CD4-positive, alpha-beta T cell treated with Interferon gamma for 1 hour (primary cell): ENCODE results near the gene GRIK4.

ENCODE experiments used
- DNase-seq: peaks from one replicate; pipeline ENCODE4 v3.0.0-alpha.2; 2020

The GRIK4 gene

DNA sequence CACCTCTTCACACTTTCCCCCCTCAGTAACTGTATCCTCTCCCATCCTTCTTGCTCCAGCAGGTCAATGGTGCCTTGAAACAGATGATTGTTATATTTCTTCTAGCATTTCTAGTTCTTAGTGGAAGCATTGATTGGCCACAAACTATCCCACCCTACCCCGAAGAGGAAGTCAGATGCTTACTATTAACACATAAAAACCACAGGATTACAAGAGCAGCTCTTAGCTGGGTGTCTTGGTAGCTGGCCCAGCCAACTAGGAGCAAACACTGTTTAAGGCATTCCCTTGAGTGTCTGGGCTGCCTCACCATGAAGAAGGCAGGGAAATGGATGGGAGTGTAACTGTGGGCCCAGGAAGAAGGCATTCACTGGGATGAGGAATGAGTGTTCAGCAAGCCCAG, 176.6 kb downstream of the GRIK4 start:
- DNase-seq: no peak

GRCh38 chr11:120689596-120690275, 178.2 kb downstream of the GRIK4 start:
- DNase-seq: no peak

- DNase-seq: no peak
These were observed 178.9 kb downstream of the GRIK4 start for GRCh38 chr11:120690406-120690805.

DNA sequence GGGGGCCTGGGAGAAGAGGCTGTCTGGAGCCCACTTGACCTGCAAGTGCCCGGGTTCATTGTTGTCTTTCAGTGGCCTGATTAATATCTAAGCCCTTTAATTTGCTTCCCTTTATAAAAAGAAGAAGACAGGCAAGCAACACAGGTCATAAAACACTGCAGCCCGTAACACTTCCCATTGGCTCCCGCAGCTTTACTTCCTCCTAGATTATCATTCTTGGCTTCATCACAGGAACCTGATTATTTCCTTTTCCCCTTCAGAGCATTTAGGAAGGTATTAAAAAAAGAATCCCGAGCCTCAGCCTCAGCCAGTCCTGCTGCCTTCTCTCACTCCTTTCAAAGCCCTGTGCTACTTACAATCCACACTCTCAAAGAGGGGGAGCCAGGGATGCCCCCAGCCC, 183.2 kb downstream of the GRIK4 start:
- DNase-seq: no peak

GRCh38 chr11:120695426-120695825, 183.9 kb downstream of the GRIK4 start:
- DNase-seq: no peak

- DNase-seq: no peak
These were observed 184.4 kb downstream of the GRIK4 start for GRCh38 chr11:120695939-120696338.

DNA sequence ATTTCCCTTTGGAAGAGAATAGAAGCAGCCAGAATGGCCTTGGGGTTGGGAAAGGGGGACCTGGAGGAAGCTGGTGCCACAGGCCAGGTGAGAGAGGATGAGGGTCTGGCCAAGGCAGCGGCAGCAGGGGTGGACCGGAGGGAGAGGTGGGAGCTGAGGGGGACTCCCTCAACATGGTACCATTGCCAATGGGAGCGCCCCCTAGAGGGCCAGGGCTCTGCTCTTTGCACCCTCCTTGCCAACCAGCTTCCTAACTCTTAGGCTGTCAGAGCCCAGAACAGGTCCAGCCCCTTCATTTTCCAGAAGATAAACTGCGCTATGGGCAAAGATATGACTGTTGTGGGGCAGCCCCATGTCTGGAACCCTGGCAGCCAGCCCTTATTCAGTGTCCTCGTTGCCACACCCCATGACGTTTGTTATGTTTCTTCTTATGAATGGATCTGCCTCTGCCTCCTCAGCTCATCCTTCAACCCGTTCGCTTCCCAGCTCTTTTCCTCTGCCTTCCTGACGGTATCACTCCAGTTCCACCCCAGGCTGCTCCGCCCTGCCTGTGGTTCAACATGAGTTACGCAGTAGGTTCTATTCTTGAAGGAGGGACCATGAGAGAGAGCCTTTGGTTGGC, 185.2 kb downstream of the GRIK4 start:
- DNase-seq: no peak

DNA sequence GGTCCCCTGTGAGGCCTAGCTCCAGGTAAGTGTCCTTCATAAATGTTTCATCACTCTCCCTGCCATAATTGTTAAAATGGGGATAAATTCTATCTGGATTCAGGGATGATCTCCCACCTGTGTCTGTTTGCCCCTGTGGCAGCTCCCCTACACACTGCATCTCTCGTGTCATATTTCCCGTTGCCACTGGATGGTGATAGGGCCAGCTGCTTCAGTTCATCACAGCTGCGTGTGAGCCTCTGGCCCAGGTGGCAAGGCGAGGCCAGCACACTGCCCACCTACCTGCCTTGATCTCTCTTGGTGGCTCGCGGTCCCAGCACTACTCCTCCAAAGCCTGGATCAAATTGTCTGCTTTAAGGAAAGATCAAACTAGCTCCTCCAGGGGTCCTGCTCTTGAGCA, 187.4 kb downstream of the GRIK4 start:
- DNase-seq: no peak

DNA sequence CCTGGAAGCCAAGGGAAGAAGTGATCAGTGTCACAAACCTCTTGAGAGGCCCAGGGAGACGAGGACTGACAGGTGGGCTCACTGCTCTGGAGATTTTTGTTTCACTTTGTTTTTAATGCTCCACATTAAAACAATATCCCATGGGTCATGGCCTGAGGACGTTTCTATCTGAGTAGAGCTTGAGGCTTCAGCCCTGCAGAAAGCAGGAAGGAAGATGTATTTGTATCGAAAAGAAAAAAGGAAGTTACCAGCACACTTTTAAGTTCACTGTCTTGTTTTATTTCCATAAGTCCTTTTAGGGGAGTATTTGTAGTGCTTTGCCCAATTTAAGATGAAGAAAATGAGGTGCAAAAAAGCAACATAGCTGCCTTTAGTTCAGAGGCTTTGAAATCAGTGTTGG, 191.1 kb downstream of the GRIK4 start:
- DNase-seq: no peak

DNA sequence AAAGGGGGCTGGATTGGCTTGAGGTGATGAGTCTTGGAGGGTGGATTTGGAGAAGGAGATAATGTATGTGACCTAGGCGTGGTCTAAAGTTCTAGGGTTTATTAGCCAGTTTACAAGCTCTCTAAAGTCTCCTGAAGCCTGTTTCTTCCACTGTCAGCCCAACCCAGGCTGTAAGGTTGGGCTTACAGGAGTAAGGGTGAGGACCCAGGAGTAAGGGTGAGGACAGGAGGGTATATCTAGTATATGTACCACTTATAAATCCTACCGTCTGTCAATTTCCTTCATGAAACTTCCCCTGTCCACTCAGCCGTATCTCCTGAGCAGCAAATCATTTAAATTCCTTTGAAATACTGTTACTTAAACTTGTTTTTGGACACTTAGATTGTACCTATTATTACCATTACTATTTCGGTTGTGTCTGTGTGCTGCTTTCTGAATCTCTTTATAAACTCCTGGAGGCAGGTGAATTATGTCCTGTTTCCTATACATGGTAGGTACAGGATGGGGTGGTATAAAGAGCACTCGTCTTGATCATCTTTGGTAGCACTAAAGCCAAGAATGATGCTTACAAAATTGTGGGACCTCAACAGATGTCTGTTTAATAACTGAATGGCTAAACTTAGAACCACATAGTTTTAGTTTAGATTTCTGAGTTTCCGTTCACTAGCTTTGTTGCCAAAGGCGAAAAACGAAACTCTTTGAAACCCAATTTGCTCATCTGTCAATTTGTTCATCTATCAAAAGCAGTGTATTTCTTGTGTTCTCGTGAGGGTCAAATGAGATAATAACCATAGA, 192.0 kb downstream of the GRIK4 start:
- no peak for DNase-seq

GRCh38 chr11:120704256-120704750, 192.8 kb downstream of the GRIK4 start:
- DNase-seq: no peak

DNA sequence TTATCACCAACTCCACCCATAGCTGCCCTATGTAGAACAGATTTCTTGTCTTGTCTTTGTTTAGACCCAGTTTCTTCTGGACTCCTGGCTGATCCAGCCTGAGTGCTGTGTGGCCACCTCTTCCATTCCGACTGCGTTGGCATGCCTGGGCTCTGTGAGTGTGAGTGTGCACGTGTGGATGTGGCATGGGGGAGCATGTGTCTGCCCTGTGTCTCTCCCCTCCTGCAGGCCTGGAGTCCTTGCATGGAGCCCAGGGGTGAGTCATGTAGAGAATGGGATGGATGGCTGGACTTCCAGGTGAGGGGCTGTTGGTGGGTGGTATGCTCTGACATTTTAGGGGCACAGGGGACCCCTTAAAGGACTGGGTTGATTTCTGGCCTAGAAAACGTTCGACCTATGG, 194.7 kb downstream of the GRIK4 start:
- DNase-seq: no peak

- no peak for DNase-seq
These were observed 195.6 kb downstream of the GRIK4 start for GRCh38 chr11:120707098-120707497.

DNA sequence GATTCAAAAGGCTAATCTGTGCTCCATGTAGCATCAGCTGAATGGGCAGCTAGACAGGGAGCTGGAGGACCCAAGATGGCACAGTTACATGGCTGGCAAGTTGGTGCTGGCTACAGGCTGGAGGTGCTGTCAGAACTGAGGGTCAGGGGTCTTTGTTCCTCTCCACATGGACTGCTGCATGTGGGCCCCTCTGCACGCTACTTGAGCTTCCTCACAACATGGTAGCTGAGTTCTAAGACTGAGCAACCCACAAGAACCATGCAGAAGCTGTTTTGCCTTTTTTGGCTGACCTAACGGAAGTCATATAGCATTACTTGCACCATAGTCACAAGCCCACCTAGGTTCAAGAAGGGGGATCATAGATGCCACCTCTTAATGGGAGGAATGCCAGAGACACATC, 196.1 kb downstream of the GRIK4 start:
- DNase-seq: no peak

DNA sequence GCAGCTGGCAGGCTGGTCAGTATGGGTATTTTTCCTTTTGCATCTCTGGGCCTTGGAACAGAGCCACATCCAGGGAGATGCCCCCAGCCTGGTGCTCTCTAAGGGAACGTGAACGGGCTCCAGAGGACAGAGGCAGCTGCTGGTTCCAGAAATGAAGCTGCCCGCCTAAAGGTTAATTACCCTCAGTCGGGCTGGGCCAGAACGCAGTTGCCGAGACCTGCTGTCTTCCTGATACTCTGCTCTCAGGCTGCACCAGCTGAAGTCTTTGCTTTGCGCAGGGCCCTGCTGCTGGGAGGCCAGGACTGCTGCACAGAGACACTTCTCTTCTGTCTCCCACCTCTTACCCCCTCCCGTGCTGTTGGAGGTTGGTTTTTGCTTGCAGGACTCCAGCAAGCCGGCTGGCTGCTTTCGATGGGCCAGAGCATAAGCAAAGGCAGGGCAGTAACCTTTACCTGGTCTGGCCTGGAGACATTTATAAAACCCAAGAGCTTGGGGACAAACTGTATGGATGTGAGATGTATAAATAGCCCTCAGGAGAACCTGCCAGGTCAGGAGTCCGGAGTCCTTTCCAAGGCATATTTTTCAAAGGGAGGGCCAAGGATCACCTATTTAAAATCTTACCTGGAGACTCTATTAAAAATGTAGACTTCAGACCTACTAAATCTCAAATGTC, 197.1 kb downstream of the GRIK4 start:
- DNase-seq: no peak

DNA sequence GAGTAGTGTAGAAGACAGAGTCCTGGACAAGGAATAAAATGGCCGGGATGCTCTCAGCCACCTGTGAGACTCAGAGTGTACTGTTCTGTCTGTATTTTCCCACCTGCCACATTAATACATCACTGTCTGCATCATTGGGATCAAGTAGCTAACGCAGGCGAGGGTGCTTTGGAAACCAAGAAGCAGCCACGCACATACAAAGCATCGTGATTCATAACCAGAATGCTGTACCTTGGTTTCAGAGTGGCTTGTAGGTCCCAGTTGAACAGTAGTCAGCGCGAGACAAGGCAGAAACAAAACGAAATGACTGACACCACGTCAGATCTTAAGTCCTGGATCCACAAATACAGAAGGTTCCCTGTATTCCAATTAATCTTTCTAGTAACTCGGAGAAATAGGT, 198.3 kb downstream of the GRIK4 start:
- no peak for DNase-seq

DNA sequence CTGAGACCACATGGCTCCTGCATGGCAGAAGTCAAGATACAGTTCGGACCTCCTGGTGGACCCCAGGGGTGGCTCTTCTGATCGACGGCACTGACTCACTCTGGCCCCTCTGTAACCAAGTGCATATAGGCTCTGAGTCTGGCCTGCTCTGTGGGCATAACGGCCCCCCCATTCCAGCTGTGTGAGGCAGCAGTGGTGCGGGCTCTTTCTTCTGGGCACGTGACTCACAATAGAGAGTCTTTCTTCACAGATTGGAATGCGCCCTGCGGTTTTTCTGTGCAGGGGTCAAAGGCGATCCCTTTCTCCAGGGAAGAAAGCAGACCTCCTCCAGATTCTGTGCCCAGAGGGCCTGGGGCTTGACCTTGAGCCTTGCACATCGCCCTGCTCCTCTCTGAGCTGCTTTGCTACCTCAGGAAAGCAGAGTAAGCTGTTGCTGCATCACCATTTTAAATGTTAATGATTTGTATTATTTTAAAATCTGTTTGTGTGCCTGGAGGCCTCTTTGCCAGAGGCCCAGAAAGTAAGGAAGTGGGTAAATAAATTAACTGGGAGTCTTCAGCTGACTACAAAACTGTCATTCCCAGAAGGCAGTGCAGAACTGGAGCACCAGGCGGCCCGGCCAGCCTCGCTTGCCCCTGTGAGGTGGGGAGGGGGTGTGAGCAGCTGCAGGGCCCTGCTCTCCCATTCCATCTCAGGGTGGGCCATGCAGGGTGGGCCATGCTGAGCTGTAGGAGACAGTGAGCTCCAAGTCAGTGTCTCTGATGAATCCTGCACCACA, 199.0 kb downstream of the GRIK4 start:
- no peak for DNase-seq

GRCh38 chr11:120712014-120712413, 200.5 kb downstream of the GRIK4 start:
- no peak for DNase-seq

DNA sequence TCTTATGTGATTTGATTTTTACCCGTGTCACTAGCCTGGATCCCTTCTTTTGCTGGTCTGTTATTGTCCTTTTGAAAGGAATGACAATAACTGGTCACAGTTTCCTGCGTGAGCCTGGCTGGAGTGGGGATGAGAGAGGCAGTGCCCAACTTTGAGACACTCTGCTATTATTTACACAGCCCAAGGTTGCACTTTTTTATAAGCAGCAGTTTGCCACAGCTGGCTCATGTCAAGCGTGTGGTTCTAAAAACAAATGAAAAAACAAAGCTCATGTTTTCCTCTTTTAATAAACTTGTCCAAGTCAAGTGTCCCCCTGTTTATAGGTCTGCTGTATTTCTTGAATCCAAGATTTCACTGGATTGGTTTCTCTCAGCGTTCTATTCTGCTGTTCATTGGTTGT, 201.3 kb downstream of the GRIK4 start:
- DNase-seq: no peak

DNA sequence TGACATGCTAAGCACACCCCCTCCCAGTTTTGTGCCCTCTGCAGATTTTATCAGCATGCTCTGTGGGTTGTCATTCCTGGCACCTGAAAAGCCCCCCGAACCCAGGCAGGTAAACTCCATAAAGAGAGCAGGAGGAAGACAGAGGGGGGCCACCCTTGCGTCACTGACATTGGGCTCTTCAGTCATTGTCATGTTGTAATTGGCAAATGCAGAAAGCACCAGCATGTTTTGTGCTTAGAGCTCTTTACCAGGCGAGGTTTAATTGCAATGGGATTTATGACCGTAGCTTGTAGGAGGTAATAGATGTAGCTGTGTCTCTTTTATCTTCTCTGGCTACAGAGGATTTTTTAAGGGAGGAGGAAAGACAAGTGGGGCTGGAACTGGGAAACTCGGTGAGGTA, 201.7 kb downstream of the GRIK4 start:
- DNase-seq: no peak

DNA sequence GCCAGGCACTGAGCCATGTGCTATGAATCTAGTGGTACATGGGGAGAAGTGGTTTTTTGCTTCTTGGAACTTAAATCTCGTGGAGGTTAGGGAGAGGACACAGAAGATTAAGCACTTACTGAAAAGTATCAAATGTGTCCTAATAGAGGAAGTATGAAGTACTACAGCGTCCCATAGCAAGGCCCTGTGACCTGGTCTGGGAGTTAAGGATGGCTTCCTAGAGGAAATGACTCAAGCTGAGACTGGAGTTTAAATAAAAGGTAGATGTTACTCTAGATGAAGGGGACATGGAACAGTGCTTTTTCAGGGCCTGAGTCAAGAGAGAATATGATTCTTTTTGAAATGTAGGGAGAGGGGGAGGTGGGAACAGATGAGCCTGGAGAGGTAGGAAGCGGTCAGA, 202.9 kb downstream of the GRIK4 start:
- no peak for DNase-seq

GRCh38 chr11:120715239-120715638, 203.7 kb downstream of the GRIK4 start:
- DNase-seq: no peak

GRCh38 chr11:120717042-120717441, 205.5 kb downstream of the GRIK4 start:
- no peak for DNase-seq
